Effector memory CD8-positive, alpha-beta T cell (primary cell): ENCODE measurements around the gene ANKRD30B.
"Not testable (repeated sequence)": the region's sequence is repeated elsewhere in the genome, so short reads cannot be mapped to it uniquely, and the experiment has no call there.

Experiments used
- ATAC-seq: fragments of 150-1000 bp; cut with Tn5 transposase; replicated peaks from 2 replicates; pipeline ENCODE4 v1.10.0; 2021; ENCODE audit warnings: mild to moderate bottlenecking, moderate library complexity
- DNase-seq, 3 experiments: peaks; one replicate each; pipeline ENCODE4 v3.0.0; 2021
- H3K27ac Mint-ChIP-seq, 2 donors: one replicate each; pipeline ENCODE4 v1.8.0; 2022; ENCODE audit warnings: mild to moderate bottlenecking in 2 of 2, mixed read lengths in 2 of 2, moderate library complexity in 2 of 2
- H3K27me3 Mint-ChIP-seq, 2 donors: one replicate each; pipeline ENCODE4 v1.8.0; 2022; ENCODE audit warnings: mixed read lengths in 2 of 2
- H3K36me3 Mint-ChIP-seq: one replicate; pipeline ENCODE4 v1.8.0; 2022; ENCODE audit warnings: mild to moderate bottlenecking, moderate library complexity, mixed read lengths; ENCODE audit not compliant: insufficient read depth
- H3K4me1 Mint-ChIP-seq, 2 donors: one replicate each; pipeline ENCODE4 v1.8.0; 2022; ENCODE audit warnings: low read depth in 2 of 2, mixed read lengths in 2 of 2
- H3K4me3 Mint-ChIP-seq, 2 donors: one replicate each; pipeline ENCODE4 v1.8.0; 2022; ENCODE audit warnings: mild to moderate bottlenecking in 2 of 2, mixed read lengths in 2 of 2, moderate library complexity in 2 of 2
- H3K9me3 Mint-ChIP-seq, 2 donors: one replicate each; pipeline ENCODE4 v1.8.0; 2022; ENCODE audit warnings: mixed read lengths in 2 of 2

The ANKRD30B gene

GRCh38 chr18:14878826-14879225, 130.9 kb downstream of the ANKRD30B start:
- H3K27me3 Mint-ChIP-seq, H3K9me3 Mint-ChIP-seq, ATAC-seq, H3K27ac Mint-ChIP-seq, H3K36me3 Mint-ChIP-seq, H3K4me3 Mint-ChIP-seq, H3K4me1 Mint-ChIP-seq, DNase-seq: not testable (repeated sequence)

- Mint-ChIP-seq H3K36me3 (no peaks in the 10 kb centered on the region), H3K9me3 (no peaks in the 10 kb centered on the region), H3K4me1 (no peaks in the 10 kb centered on the region), H3K4me3 (no peak overlapping the region), H3K27ac (no peak overlapping the region), H3K27me3 (no peaks in the 10 kb centered on the region)
- DNase-seq (no peak), ATAC-seq (no peak)
Measured at GRCh38 chr18:14900435-14900834, 152.5 kb downstream of the ANKRD30B start.
